T-helper 2 cell treated with Interferon-gamma antibody and Interleukin-4, amounts not matched to agents 100 ng/mL and 5 ng/mL, for 36 hours (primary cell): Measurements from ENCODE around the gene PNPO. TPM values are rescaled to one million over a fixed set of nuclear protein-coding genes. Genes with fewer than 3 reads are reported as not detected.

Experiments used
- intact Hi-C: fragments of 100-400 bp; cut with micrococcal nuclease; formaldehyde crosslinking; loops from one replicate; pipeline ENCODE4 v1.15.1; 2023
- total RNA-seq: library from RNA; stranded (reverse); gene quantifications from 2 replicates; pipeline ENCODE4 v1.2.3, GENCODE V29; 2022

Gene PNPO
- total RNA-seq, 1 donor from 2014 or later: 39.4 TPM

DNA sequence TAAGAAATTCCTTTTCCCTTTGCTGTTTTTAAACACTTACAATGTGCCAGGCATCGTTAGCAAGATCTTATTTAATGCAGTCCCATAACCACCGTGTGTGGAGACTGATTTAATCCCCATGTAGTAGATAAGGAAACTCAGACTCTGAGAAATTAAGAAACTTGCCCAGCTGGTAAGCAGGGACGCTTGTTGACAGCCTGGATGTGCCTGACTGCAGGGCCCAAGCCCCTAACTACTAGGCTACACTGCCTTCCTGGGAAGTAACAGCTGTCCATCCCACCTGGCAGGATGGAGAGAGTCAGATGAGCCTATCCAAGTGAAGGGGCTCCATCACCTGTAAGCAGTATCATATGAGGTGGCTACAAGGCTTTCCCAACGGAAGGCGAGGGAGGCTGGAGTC, 52.6 kb downstream of the PNPO start:
- intact Hi-C loops: no loop called here

DNA sequence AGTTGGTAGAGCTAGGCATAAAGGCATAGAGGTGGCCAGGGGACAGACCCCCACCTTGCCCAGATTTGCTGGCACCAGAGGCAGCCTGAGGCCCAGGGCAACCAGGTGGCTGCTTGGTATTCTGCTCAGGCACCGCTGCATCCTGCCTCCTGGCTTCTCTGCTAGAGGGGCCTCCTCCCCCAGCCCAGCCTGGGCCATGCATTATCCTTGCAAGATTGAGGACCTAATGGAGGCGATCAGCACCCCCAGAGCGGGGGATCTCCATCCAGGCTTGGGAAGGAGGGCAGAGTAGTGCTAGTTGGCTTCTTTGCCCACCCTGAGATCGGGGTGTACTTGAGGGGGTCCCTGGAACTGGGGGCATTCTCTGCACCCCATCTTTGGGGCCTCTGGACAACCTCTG, 53.4 kb downstream of the PNPO start:
- intact Hi-C loops: no loop called here

DNA sequence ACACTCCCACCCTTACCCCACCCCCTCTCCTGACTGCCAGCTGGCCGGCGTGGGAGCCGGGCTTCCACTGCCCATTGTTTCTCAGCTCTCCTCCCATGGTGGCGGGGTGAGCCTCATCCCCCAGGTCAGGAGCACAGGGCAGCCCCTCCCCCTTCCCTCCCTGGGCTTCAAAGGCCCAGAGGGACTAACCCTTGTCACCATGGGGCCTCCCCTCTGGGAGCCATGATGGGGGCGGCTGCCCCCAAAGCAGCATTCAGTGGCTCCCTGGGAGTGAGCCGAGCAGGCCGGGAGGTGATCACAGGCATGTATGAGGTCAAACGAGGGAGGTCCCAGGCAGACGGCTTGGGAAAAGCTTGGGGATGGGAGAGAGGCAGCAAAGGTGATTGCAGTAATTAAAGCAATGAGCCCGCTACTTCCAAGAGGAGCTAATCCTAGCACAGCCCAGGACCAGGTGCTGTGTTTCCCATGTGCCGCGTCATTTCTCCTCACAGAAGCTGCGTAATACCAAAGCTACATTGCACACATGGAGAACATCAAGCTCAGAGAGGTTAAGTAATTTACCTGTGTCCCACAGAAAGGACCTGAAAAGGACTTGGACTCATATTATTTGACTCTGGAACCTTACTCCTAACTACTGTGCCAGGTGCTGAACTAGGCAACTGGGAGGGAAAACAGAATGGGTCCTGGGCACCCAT, 54.0 kb downstream of the PNPO start:
- intact Hi-C loops: no loop called here

DNA sequence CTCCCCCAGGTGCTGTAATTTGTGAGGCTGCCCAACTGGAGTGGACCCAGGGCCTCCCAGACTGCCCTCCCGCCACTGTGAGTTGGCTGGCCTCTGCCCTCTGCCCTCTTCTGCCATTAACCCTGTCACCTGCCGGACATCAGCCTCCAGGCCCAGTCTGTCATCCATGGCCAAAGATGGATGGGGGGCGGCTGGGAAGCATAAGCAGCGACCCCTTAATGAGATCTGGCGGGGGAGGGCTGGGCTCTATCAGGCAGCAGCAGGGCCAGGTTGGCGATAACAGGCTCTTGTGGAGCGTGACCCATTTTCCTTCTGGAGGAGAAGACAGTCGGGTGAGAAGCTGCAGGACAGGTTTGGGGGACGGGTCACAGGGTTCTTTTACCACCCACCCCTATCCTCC, 54.8 kb downstream of the PNPO start:
- intact Hi-C loops: no loop called here

DNA sequence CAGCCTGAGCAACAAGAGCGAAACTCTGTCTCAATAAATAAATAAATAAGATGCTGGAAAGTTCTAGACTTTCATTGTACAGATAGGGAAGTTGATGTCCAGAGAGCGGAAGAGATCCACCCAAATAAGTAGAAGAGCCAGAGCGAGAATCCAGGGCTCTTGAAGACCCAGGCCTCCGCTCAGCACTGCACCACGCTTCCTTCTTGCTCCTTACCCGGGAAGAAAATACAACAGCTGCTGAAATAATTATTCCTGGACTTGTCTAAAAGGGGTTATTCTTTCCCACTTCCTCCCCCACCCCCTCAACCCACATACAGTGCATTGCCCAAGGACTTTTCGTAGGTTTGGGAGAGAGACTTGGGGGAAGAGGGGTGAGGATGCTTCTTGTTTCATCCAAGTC, 56.2 kb downstream of the PNPO start:
- intact Hi-C loops: no loop called here

DNA sequence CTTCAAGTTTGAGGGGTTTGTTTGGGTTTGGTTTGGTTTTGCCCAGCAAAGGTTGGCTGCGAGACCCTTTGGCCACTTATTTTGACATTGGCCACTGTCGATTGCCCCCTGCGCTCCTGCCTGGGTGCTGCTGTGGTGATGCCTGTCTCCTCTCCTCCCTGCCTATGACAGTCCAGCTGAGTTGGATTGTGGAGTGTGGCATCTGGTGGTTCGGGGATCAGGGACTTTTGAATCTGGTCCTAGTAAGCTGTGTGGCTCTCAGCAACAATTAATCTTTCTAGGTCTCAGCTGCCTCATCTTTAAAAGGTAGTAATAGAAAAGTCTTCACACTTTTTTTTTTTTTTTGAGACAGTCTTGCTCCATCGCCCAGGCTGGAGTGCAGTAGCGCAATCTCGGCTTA, 56.7 kb downstream of the PNPO start:
- intact Hi-C loops: no loop called here

Other genes with a start within 250 kb of the PNPO start
- 1.2 and 1.7 TPM in 2 replicates for gene TBKBP1, start 247.4 kb upstream of the PNPO start, total RNA-seq
- 9.2 and 9.4 TPM in 2 replicates for gene TBX21, start 208.3 kb upstream of the PNPO start, total RNA-seq
- gene OSBPL7, start 119.8 kb upstream of the PNPO start, total RNA-seq: 33.0 and 34.3 TPM in 2 replicates
- gene MRPL10, start 110.0 kb upstream of the PNPO start, total RNA-seq: 36.6 and 37.4 TPM in 2 replicates
- gene LRRC46, start 109.9 kb upstream of the PNPO start, total RNA-seq: 0.30 and 0.80 TPM in 2 replicates
- gene SCRN2, start 100.3 kb upstream of the PNPO start, total RNA-seq: 21.8 and 24.9 TPM in 2 replicates
- gene SP6, start 90.4 kb upstream of the PNPO start, total RNA-seq: not detected in 2 replicates
- 30.8 and 32.8 TPM in 2 replicates for gene SP2, start 45.3 kb upstream of the PNPO start, total RNA-seq
- gene PRR15L, start 16.3 kb downstream of the PNPO start, total RNA-seq: not detected in 2 replicates
- 210 and 214 TPM in 2 replicates for gene CDK5RAP3, start 29.5 kb downstream of the PNPO start, total RNA-seq
- 3.9 and 4.0 TPM in 2 replicates for gene COPZ2, start 96.2 kb downstream of the PNPO start, total RNA-seq
- gene NFE2L1, start 106.8 kb downstream of the PNPO start, total RNA-seq: 56.7 and 58.0 TPM in 2 replicates
- 65.2 and 66.0 TPM in 2 replicates for gene CBX1, start 159.9 kb downstream of the PNPO start, total RNA-seq
- gene SNX11, start 166.2 kb downstream of the PNPO start, total RNA-seq: 22.3 and 23.4 TPM in 2 replicates